HL-60 (cell line): Measurements from ENCODE around the gene SGK1.

ENCODE experiments used
- CTCF ChIP-seq: IDR thresholded peaks from one replicate; pipeline ENCODE4 v1.5.1; 2011; ENCODE audit warnings: low read length, control low read depth, inconsistent platforms; ENCODE audit not compliant: insufficient read depth
- GABPA ChIP-seq: IDR thresholded peaks from 2 replicates; pipeline ENCODE4 v1.6.1; 2012; ENCODE audit warnings: low read depth
- POLR2AphosphoS5 ChIP-seq: IDR thresholded peaks from 2 replicates; pipeline ENCODE4 v1.6.1; 2012; ENCODE audit warnings: low read depth
- REST ChIP-seq: IDR thresholded peaks from 2 replicates; pipeline ENCODE4 v1.6.1; 2012; ENCODE audit warnings: low read depth; ENCODE audit not compliant: insufficient replicate concordance
- SPI1 ChIP-seq: IDR thresholded peaks from 2 replicates; pipeline ENCODE4 v1.6.1; 2012; ENCODE audit warnings: low read depth, mild to moderate bottlenecking, borderline replicate concordance

- TF ChIP-seq POLR2AphosphoS5 (no peak), REST (no peak), CTCF (no peak), GABPA (no peak), SPI1 (no peak)
Measured at GRCh38 chr6:134278000-134278399, 39.9 kb downstream of the SGK1 start.
